NCI-H1436 treated with DMSO at 0.1 percent for 48 hours (cell line): ENCODE measurements around the gene CTSC.

Experiments
- DNase-seq: peaks from one replicate; lab custom pipeline; 2025; lab: John Stamatoyannopoulos, UW

Gene CTSC

GRCh38 chr11:88337181-88337986 is at the start of gene CTSC:
TSS of gene CTSC (minus strand) at chr11:88337736. CDS start at chr11:88337672, 64 bp downstream.
- no peak for DNase-seq

- no peak for DNase-seq
Measured at GRCh38 chr11:88384669-88385005, 47.1 kb upstream of the CTSC start.

- no peak for DNase-seq
Measured at GRCh38 chr11:88384004-88384668, 46.6 kb upstream of the CTSC start.

- no peak for DNase-seq
Measured at GRCh38 chr11:88383447-88383846, 45.9 kb upstream of the CTSC start.

- DNase-seq = no peak
Measured at GRCh38 chr11:88379130-88379529, 41.6 kb upstream of the CTSC start.

GRCh38 chr11:88378422-88379066 is 41.0 kb upstream of the CTSC start:
- DNase-seq = no peak

- no peak for DNase-seq
Measured at GRCh38 chr11:88377646-88378045, 40.1 kb upstream of the CTSC start.

GRCh38 chr11:88377144-88377543 is 39.6 kb upstream of the CTSC start:
- DNase-seq = no peak

- no peak for DNase-seq
Measured at GRCh38 chr11:88375927-88376470, 38.5 kb upstream of the CTSC start.

- no peak for DNase-seq
Measured at GRCh38 chr11:88370782-88371181, 33.2 kb upstream of the CTSC start.

GRCh38 chr11:88367310-88367709 is 29.8 kb upstream of the CTSC start:
- DNase-seq = no peak

- DNase-seq = no peak
Measured at GRCh38 chr11:88363648-88364065, 26.1 kb upstream of the CTSC start.

GRCh38 chr11:88363004-88363403 is 25.5 kb upstream of the CTSC start:
- no peak for DNase-seq

GRCh38 chr11:88360141-88360540 is 22.6 kb upstream of the CTSC start:
- DNase-seq = no peak

- no peak for DNase-seq
Measured at GRCh38 chr11:88359541-88359940, 22.0 kb upstream of the CTSC start.

GRCh38 chr11:88359114-88359513 is 21.6 kb upstream of the CTSC start:
- DNase-seq = no peak

- DNase-seq = no peak
Measured at GRCh38 chr11:88358040-88358431, 20.5 kb upstream of the CTSC start.

- no peak for DNase-seq
Measured at GRCh38 chr11:88357323-88358039, 19.9 kb upstream of the CTSC start.

- no peak for DNase-seq
Measured at GRCh38 chr11:88355887-88356286, 18.4 kb upstream of the CTSC start.

GRCh38 chr11:88354912-88355311 is 17.4 kb upstream of the CTSC start:
- DNase-seq = no peak

- DNase-seq = no peak
Measured at GRCh38 chr11:88353835-88354496, 16.4 kb upstream of the CTSC start.

GRCh38 chr11:88353386-88353785 is 15.8 kb upstream of the CTSC start:
- no peak for DNase-seq
